ENCODE results near the gene DGLUCY. TPM values are rescaled to one million over a fixed set of nuclear protein-coding genes. Genes with fewer than 3 reads are reported as not detected.

The DGLUCY gene
- total and polyA plus RNA-seq, 2 of the 8 experiments (the other 6 are each of a cell fraction or from before 2014, with no cell fraction given) = 24.9 to 31.8 TPM

- 89% methylated on average over 10 of the region's 10 CpGs; no CpG with 5 or more reads in 1 of the 2 experiments for WGBS, 2 experiments (ENCODE audit: extremely low coverage in 1 of 2, insufficient coverage in 1 of 2, insufficient read length in 1 of 2, insufficient replicate concordance in 2 of 2, low coverage in 1 of 2, low lambda C conversion rate in 2 of 2, missing lambda C conversion rate in 1 of 2)
- Histone ChIP-seq H4K5ac (ENCODE audit: insufficient read length, low read depth, low read length) (no peak overlapping the region), H2BK20ac (ENCODE audit: low read length) (no peak overlapping the region), H3K23me2 (ENCODE audit: low read depth, low read length) (peaks cover 15% of the 10 kb centered on the region), H3K4me3 (ENCODE audit: extremely low read depth in 1 of 4, insufficient read depth in 2 of 4, low read depth in 3 of 4, low read length in 4 of 4) (no peak overlapping the region), H3K9ac (replicated peaks in 1 of 4; ENCODE audit: extremely low read depth in 1 of 4, low read depth in 3 of 4, low read length in 3 of 4) (no peak overlapping the region), H3K27ac (ENCODE audit: low read depth, low read length) (no peak overlapping the region), H3K79me1 (ENCODE audit: low read depth, low read length) (no peaks in the 10 kb centered on the region), H3K79me2 (ENCODE audit: control insufficient read depth in 1 of 2, insufficient read depth in 2 of 2, low read length in 2 of 2) (no peaks in the 10 kb centered on the region), H3K36me3 (ENCODE audit: control insufficient read depth in 2 of 4, insufficient read depth in 4 of 4, low read length in 3 of 4) (no peaks in the 10 kb centered on the region), H3K14ac (ENCODE audit: insufficient read length) (no peak overlapping the region), H3K4me2 (ENCODE audit: insufficient read depth in 1 of 2, low read depth in 2 of 2, low read length in 2 of 2) (no peak overlapping the region), H2AK5ac (ENCODE audit: low read depth, low read length) (no peak overlapping the region), H2BK12ac (ENCODE audit: low read depth, low read length) (no peak overlapping the region), H3K9me3 (ENCODE audit: insufficient read depth in 2 of 2, low read depth in 1 of 2, low read length in 1 of 2) (no peaks in the 10 kb centered on the region), H4K91ac (replicated peaks; ENCODE audit: insufficient read length, low read length) (no peak overlapping the region), H2BK15ac (ENCODE audit: low read length) (no peak overlapping the region), H3K4me1 (replicated peaks in 1 of 4; ENCODE audit: control insufficient read depth in 3 of 4, insufficient read depth in 4 of 4, low read length in 3 of 4) (peaks cover 0 to 10% (median 8%) of the 10 kb centered on the region in 4 experiments; a peak in 6 of 7 replicates), H3K23ac (ENCODE audit: insufficient read length) (no peak overlapping the region), H3K18ac (ENCODE audit: extremely low read depth, low read length) (no peak overlapping the region), H2BK120ac (replicated peaks; ENCODE audit: low read depth, low read length) (no peak overlapping the region), H3K27me3 (replicated peaks in 1 of 4; ENCODE audit: control insufficient read depth in 3 of 4, extremely low read depth in 1 of 4, insufficient read depth in 3 of 4, low read length in 3 of 4) (peaks cover 0 to 16% (median 9%) of the 10 kb centered on the region in 4 experiments; a peak in 6 of 7 replicates), H2BK5ac (ENCODE audit: low read depth, low read length) (no peak overlapping the region), H3K4ac (replicated peaks; ENCODE audit: insufficient read length, low read depth, low read length) (no peak overlapping the region), H4K20me1 (replicated peaks in 1 of 2; ENCODE audit: control insufficient read depth in 1 of 2, insufficient read depth in 2 of 2, low read length in 2 of 2) (no peaks in the 10 kb centered on the region), H3K56ac (replicated peaks; ENCODE audit: insufficient read length, low read depth, low read length) (no peak overlapping the region), H4K8ac (ENCODE audit: extremely low read depth, insufficient read depth, low read length) (no peak overlapping the region), H2AFZ (ENCODE audit: low read length) (no peak overlapping the region)
- TF ChIP-seq SUZ12 (IDR thresholded peaks at IDR 0.05; ENCODE audit: low read length) (no peak), POLR2AphosphoS5 (IDR thresholded peaks at IDR 0.05; ENCODE audit: low read depth, low read length) (no peak), TBP (IDR thresholded peaks at IDR 0.05; ENCODE audit: low read depth, low read length) (no peak)
- ChIA-PET POLR2A (ENCODE audit: partially characterized antibody) (interaction anchor here (1.0 to 1.1 kb wide), 2 partner anchors 9 to 22 kb away, joined by 5 to 6 read pairs; no protein-coding TSS in a partner anchor), CTCF (ENCODE audit: partially characterized antibody) (interaction anchor here (0.9 to 3.5 kb wide), 10 partner anchors 11 to 76 kb away, joined by 3 to 22 read pairs (median 4); no protein-coding TSS in a partner anchor)
- DNase-seq (ENCODE audit: low read depth in 1 of 2, low spot score in 2 of 2) (no peak), FAIRE-seq (no peak)
Measured at GRCh38 chr14:91249841-91250616, 136.2 kb downstream of the DGLUCY start.
